Renal cortex interstitium (tissue), 11 donors: ENCODE data around the gene AGBL1. TPM values are rescaled to one million over a fixed set of nuclear protein-coding genes. Genes with fewer than 3 reads are reported as not detected.
"Not testable (repeated sequence)": the region's sequence is repeated elsewhere in the genome, so short reads cannot be mapped to it uniquely, and the experiment has no call there.

Source experiments
- DNase-seq, 11 donors: peaks; one replicate each; pipeline ENCODE4 v3.0.0-alpha.2; 2013; ENCODE audit warnings: low read depth in 9 of 11, low spot score in 4 of 11; ENCODE audit errors: extremely low read depth in 1 of 11
- polyA plus RNA-seq, 3 donors: library from polyadenylated mRNA; unstranded; fragments of 120-200 nt; gene quantifications; one replicate each; pipeline ENCODE4 v1.2.1, GENCODE V29; 2013; ENCODE audit not compliant: insufficient read length in 3 of 3

Gene AGBL1
- polyA plus RNA-seq, 3 donors = 0.16 to 0.26 (median 0.17) TPM

DNA sequence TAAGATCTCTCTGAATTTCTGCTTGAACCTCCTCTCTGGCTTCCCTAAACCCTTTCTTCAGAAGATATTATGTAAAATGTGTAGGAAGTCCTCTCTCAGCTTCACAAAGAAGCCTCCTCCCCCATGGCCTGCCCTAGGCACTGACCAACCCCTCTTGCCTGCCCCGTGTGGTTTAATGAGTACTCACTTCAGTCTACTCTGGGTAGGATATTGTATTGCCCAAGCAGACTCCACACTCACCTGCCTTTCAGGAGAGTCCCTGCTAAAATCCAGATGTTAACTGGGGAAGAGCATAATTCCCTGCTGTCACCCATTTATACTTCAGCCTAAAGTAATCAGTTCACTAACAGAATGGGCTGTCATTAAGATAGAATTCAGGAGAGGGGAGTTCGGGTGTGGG, 2.6 kb upstream of the AGBL1 start:
- DNase-seq = no peak

GRCh38 chr15:86080302-86080701, 631 bp downstream of the AGBL1 start:
- DNase-seq = no peak

GRCh38 chr15:86082619-86083380, 3.1 kb downstream of the AGBL1 start:
- no peak for DNase-seq

GRCh38 chr15:86087808-86088207, 8.1 kb downstream of the AGBL1 start:
- no peak for DNase-seq

DNA sequence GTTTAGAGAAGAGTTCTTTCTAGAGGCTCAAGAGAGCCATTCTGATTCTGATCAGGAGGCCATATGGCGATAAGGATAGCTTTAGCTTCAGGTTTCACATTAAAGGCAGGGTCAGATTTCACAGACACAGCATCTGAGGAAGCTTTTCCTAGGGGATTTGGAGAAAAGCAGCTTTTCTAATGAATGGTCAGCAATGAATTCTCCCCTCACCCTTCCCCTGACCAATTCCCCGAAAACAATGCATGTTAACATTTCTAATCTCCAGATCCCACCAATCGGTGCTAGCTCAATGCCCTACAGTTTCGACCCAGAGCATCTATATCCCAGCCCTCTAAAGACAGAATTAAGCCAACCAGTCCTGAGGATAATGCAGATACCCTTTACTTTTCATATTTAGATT, 9.8 kb downstream of the AGBL1 start:
- no peak for DNase-seq

DNA sequence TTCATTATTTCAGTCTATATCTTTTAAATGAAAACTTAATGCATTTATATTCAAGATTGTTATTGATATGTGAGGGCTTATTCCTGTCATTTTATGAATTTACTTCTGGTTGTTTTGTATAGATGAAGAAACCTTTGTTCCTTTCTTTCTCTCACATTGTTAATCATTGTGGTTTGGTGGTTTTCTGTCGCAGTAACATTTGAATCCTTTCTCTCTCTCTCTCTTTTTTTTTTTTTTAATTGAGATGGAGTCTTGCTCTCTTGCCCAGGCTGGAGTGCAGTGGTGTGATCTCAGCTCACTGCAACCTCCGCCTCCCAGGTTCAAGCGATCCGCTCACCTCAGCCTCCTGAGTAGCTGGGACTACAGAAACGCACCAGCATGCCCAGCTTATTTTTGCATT, 22.1 kb downstream of the AGBL1 start:
- DNase-seq = no peak

DNA sequence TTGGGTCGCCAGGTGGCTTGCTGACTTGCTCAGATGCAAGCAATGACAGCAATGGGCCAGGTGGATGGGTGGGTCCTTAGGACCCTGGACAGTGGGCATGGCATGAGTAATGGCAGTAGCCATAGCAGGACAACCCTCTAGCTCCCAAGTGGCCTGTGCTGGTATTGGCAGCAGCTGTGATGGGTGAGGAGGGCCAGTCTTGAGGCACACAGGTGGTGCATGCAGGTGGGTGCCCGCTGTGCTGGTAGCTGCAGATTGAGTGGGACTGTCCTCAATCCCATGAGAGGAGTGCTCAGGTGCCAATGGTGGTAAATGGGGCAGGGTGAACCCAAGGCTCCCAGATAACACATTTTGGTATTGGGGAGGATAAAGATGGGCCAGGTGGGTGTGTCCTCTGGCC, 24.2 kb downstream of the AGBL1 start:
- no peak for DNase-seq

- DNase-seq = no peak
Measured at GRCh38 chr15:86106306-86106705, 26.6 kb downstream of the AGBL1 start.

DNA sequence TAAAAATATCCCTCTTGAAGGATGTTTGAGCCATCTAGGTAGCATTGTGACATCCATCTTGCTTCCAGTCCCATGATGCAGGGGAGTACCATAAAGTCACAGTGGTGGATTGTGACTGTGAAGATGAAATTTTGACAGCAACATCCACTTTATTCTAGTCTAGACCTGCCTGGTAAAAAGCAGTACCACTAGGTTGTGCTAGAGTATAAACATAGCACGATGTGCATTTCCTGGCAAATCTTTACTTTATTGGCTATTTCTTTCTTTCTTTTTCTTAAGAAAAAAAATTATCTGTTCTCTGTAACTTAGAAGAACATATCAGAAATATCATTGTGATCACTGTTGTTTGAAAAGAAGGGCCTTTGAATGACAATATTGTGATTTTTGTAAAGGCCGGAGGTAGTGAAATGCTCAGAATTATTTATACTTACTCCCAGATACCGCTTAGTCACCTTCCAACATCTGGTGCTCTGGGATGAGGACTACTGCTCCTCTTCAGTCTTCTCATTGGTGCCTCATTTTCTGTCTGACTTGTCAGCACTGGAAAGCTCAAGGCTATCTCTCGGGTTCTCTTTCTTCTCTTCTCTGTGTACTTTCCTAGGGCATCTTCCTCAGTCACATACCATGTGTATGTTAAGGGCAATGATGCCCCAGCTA, 35.6 kb downstream of the AGBL1 start:
- DNase-seq = no peak

DNA sequence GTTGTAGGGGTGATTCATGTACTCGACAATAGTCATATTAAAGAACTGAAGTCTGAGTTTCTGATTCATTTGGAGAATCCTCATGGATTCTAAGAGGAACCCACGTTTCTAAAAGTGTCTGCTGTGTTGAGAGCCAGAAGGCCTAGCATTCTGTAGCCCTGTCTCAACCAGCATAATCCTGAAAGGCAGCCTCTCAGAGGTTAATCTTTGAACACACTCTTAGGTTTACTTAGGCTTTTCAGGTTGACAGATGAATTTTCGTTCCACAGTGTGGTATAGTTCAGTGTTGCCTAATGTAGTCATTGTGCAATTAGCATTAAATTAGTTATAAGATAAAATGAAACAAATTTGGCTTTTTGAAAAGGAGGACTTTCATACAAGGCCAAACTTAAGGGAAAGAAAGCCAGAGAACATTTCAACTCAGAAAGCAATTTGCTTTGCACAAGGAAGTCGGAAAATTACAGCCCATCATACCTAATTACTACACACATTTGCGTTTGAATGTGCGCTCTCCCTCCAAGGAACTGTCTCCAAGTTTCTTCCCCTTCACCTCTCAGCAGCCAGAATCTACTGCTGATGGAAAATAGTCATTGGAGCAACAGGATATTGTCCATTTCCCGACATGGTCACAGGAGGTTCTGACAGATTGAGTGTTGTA, 42.0 kb downstream of the AGBL1 start:
- no peak for DNase-seq

DNA sequence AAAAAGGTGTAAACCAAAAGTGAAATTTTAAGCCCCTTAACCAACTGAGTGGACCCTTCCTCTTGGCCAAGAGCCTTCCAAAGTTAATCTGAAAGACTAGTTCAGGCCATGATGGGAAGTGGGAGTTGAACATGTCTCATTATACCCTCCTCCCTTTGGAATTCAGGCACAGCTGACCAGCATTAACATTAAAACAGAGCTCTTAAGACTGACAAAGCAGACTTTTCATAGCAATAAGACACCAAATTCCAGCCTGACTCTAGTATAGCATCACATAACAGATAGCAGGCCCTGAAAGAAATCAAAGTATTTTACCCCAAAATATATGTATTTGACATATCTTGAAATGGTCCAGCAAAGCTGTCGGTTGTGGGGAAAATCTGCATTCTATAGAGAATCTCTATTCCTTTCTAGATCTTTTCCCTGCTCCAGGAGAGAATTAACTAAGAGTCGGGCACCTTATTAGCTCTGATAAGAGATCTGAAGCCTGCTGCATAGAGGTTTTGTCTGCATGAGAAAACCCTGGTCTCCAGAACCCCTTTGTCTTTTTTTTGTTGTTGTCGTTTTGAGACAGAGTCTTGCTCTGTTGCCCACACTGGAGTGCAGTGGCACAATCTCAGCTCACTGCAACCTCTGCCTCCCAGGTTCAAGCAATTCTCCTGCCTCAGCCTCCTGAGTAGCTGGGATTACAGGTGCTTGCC, 43.2 kb downstream of the AGBL1 start:
- not testable (repeated sequence) for DNase-seq

- no peak for DNase-seq
Measured at GRCh38 chr15:86125775-86126174, 46.1 kb downstream of the AGBL1 start.

GRCh38 chr15:86127547-86127946, 47.9 kb downstream of the AGBL1 start:
- DNase-seq = no peak

DNA sequence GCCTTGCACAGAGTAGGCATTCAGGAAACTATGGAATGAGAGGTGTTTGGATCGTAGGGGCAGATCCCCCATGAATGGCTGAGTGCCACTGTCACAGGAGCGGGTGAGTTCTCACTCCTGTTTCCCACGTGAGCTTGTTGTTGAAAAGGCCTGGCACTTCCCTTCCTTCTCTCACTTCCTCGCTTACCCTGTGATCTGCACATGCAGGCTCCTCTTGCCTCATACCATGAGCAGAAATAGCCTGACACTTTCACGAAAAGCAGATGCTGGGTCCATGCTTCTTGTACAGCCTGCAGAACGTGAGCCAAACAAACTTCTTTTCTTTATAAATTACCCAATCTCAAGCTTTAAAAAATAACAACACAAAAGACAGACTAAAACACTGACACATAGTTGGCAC, 55.4 kb downstream of the AGBL1 start:
- DNase-seq = no peak

DNA sequence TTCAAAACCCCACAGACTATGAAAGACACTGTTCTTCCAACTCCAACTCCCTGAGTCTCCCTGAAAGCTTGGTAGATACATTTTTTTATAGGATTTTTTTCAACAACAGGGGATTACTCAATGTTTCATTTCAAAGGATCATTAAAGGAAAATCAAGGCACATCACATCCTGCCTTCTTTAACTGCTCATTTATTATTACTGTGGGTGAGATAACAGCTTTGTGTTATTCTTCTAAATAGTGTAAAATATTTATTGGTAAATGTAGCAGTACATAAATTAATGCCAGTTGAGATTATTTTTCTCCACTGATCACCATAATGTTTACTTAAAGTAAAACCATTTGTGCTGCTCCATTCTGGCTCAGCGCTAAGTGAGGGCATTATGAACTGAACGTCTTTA, 57.2 kb downstream of the AGBL1 start:
- no peak for DNase-seq

DNA sequence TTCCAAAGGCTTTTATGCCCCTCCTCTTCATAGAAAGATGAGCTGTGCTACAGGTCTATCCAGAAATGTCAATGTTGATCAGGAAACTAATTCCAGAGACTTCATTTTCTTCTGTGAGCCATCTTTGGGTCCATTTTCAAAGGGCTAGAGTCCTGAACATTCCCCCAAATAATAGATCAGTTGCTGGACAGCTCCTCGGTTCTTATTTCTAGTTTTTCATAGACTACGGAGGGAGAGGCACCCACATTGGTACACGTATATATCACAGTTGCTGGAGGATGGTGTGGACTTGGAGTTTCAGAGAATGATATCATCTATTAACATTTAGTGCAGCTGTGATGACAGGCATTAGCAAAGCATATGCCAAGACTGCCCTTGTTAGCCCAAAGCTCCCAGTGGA, 59.1 kb downstream of the AGBL1 start:
- DNase-seq = no peak

DNA sequence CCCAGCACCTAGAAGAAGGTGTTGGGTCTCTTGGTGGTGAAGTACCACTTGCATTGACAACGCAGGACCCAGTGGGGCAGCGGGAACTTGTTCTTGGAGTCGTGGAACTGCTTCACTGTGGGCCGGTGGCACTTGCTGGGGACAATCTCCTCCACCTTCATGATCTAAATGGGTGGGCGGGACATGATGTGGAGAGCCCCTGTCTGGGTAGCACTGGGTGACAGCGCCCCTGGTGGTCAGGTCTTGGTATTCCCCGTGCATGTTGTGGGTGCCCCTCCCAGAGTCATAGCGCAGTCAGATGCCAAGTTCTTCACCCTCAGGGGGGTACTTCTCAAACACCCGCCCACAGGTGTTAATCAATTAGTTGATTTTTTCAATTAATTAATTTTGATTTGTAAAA, 60.2 kb downstream of the AGBL1 start:
- no peak for DNase-seq

DNA sequence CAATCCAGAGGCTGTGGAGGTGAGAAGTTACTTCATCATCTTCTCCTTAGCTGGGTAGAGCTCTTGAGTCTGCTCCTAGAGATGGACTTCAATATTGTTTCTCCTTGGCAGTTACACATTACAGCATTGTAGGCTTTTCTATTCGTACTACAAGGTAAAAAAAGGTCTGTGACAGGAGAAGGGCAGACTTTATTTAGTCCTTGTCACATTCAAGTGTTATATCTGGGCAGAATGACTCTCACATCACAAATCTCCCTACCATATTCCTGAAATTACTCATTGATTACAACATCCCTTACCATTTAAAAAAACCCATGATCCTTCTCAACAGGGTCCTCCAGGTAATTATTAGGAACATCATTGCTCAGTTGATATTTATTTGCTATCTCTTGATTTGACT, 75.0 kb downstream of the AGBL1 start:
- no peak for DNase-seq

DNA sequence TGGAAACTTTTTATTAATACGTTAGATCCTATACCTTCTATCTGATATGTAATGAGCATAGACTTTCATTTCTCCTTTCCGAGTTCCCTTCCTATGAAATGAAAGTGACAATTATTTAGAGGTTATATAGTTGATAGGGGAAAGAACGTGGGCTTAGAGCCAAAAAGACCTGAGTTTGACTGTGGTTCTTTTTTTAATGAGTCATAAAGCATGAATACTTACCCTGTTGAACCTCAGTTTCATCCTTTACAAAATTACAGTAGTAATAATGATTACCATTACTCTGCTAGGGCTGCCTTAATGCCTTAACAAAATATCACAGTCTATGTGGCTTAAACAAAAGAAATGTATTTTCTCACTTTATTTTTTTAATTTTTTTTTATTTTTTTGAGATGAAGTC, 75.9 kb downstream of the AGBL1 start:
- DNase-seq = no peak
